Left lung (tissue), 10 donors: ENCODE measurements around the gene TRIM72. TPM values are rescaled to one million over a fixed set of nuclear protein-coding genes. Genes with fewer than 3 reads are reported as not detected.
"Not testable (repeated sequence)": the region's sequence is repeated elsewhere in the genome, so short reads cannot be mapped to it uniquely, and the experiment has no call there.

ENCODE experiments used
- ATAC-seq: fragments of 200-7000 bp; cut with Tn5 transposase; one replicate; pipeline ENCODE4 v1.9.1; 2020; ENCODE audit warnings: moderate library complexity
- DNase-seq, 4 donors: peaks; one replicate each; pipeline ENCODE4 v3.0.0-alpha.2; 2013 to 2020
- H3K27ac ChIP-seq, 2 donors: fragments of 200-600 bp; sonication (generic) in 1 of 2; one replicate each; pipeline versions ENCODE4 v1.5.0 to v1.8.0; 2020 to 2021
- H3K27me3 ChIP-seq, 2 donors: fragments of 200-600 bp; sonication (generic) in 1 of 2; one replicate each; pipeline versions ENCODE4 v1.5.0 to v1.8.0; 2020 to 2021
- H3K36me3 ChIP-seq, 2 donors: fragments of 200-600 bp; sonication (generic) in 1 of 2; one replicate each; pipeline versions ENCODE4 v1.5.0 to v1.8.0; 2020 to 2021
- H3K4me1 ChIP-seq, 2 donors: fragments of 200-600 bp; one replicate each; pipeline ENCODE4 v1.8.0; 2021
- H3K4me3 ChIP-seq, 2 donors: fragments of 200-600 bp; sonication (generic) in 1 of 2; one replicate each; pipeline versions ENCODE4 v1.5.0 to v1.8.0; 2020 to 2021; ENCODE audit warnings: mild to moderate bottlenecking in 1 of 2
- H3K9me3 ChIP-seq, 2 donors: fragments of 200-600 bp; sonication (generic) in 1 of 2; one replicate each; pipeline versions ENCODE4 v1.5.0 to v1.8.0; 2020 to 2021
- CTCF ChIP-seq, 2 donors: fragments of 200-600 bp; sonication (generic) in 1 of 2; IDR thresholded peaks; one replicate each; pipeline versions ENCODE4 v1.5.0 to v1.8.0; 2021; ENCODE audit warnings: antibody characterized with exemption in 2 of 2
- intact Hi-C, 2 donors: fragments of 100-400 bp; cut with DNase I; formaldehyde crosslinking; loops; one replicate each; pipeline versions ENCODE4 v1.11.2 to v1.14.2; 2022
- polyA plus RNA-seq, 6 donors: library from polyadenylated mRNA; unstranded; fragments of 120-200 nt; gene quantifications; one replicate each; pipeline ENCODE4 v1.2.1, GENCODE V29; 2013; ENCODE audit not compliant: insufficient read length in 6 of 6
- total RNA-seq, 2 donors: library from RNA; stranded (reverse); fragmentation: NEBNext Ultra II Directional; extraction: Animal tissue kit (Norgen Biotek cat#: 25700); gene quantifications; one replicate each; pipeline ENCODE4 v1.2.1, GENCODE V29; 2021
- donor health status: DM: no; HTN: yes; CAD: no.
- donor health status: DM: no; HTN: no; CAD: no.

Gene TRIM72
- total and polyA plus RNA-seq, 8 donors, result 0.06 to 0.24 (median 0.17) TPM

- H3K27ac ChIP-seq, result no peak overlapping the region
- intact Hi-C loops, result no loop called here
- H3K27me3 ChIP-seq, result no peaks in the 10 kb centered on the region
- peaks cover 5 to 100% of the 10 kb centered on the region in 2 donors for H3K36me3 ChIP-seq
- H3K4me1 ChIP-seq, result peaks cover 0 to 22% of the 10 kb centered on the region in 2 donors
- no peak for TF ChIP-seq CTCF (IDR thresholded peaks at IDR 0.05)
- no peak overlapping the region for H3K4me3 ChIP-seq
- no peaks in the 10 kb centered on the region for H3K9me3 ChIP-seq
- DNase-seq (no peak), ATAC-seq (no peak)
Observed at GRCh38 chr16:31190818-31191444, 23.0 kb upstream of the TRIM72 start.

GRCh38 chr16:31191697-31192428 lies 22.1 kb upstream of the TRIM72 start:
- ATAC-seq (no peak), DNase-seq (no peak)
- intact Hi-C loops, result no loop called here
- Histone ChIP-seq H3K27me3 (no peaks in the 10 kb centered on the region), H3K36me3 (peaks cover 4 to 100% of the 10 kb centered on the region in 2 donors), H3K4me1 (peaks cover 0 to 22% of the 10 kb centered on the region in 2 donors), H3K4me3 (no peak overlapping the region), H3K9me3 (no peaks in the 10 kb centered on the region), H3K27ac (no peak overlapping the region)
- no peak for TF ChIP-seq CTCF (IDR thresholded peaks at IDR 0.05)

- Histone ChIP-seq H3K9me3 (no peaks in the 10 kb centered on the region), H3K27ac (no peak overlapping the region), H3K36me3 (peaks cover 0 to 95% of the 10 kb centered on the region in 2 donors), H3K4me1 (peaks cover 0 to 17% of the 10 kb centered on the region in 2 donors), H3K27me3 (no peaks in the 10 kb centered on the region), H3K4me3 (no peak overlapping the region)
- no peak for ATAC-seq
- no peak for DNase-seq
- intact Hi-C loops, result no loop called here
- no peak for TF ChIP-seq CTCF (IDR thresholded peaks at IDR 0.05)
Observed at GRCh38 chr16:31192856-31193642, 20.9 kb upstream of the TRIM72 start.

- ATAC-seq (no peak), DNase-seq (no peak)
- no peak for TF ChIP-seq CTCF (IDR thresholded peaks at IDR 0.05)
- intact Hi-C loops, result no loop called here
- H3K4me3 ChIP-seq, result no peak overlapping the region
- H3K27ac ChIP-seq, result no peak overlapping the region
- peaks cover 0 to 15% of the 10 kb centered on the region in 2 donors for H3K4me1 ChIP-seq
- no peaks in the 10 kb centered on the region for H3K9me3 ChIP-seq
- H3K27me3 ChIP-seq, result no peaks in the 10 kb centered on the region
- H3K36me3 ChIP-seq, result peaks cover 0 to 93% of the 10 kb centered on the region in 2 donors
Observed at GRCh38 chr16:31193874-31194273, 20.0 kb upstream of the TRIM72 start.

- Histone ChIP-seq H3K9me3 (no peaks in the 10 kb centered on the region), H3K27me3 (no peaks in the 10 kb centered on the region), H3K4me3 (no peak overlapping the region), H3K36me3 (peaks cover 0 to 91% of the 10 kb centered on the region in 2 donors), H3K4me1 (peaks cover 0 to 19% of the 10 kb centered on the region in 2 donors), H3K27ac (no peak overlapping the region)
- ATAC-seq, result no peak
- TF ChIP-seq CTCF (IDR thresholded peaks at IDR 0.05), result no peak
- no peak for DNase-seq
- intact Hi-C loops, result no loop called here
Observed at GRCh38 chr16:31194898-31195297, 19.0 kb upstream of the TRIM72 start.

- H3K9me3 ChIP-seq, H3K27ac ChIP-seq, ATAC-seq, H3K27me3 ChIP-seq, intact Hi-C loops, H3K4me3 ChIP-seq: not testable (repeated sequence)
- Histone ChIP-seq H3K4me1 (peaks cover 2 to 29% of the 10 kb centered on the region in 2 donors), H3K36me3 (peaks cover 0 to 81% of the 10 kb centered on the region in 2 donors)
- peak in 1 of 4 donors; percentile 51 for DNase-seq
Observed at GRCh38 chr16:31195861-31196260, 18.1 kb upstream of the TRIM72 start.
